A549 (cell line): ENCODE measurements around the gene PAPLN.

ENCODE experiments used
- CBX8 ChIP-seq: fragments of 200-600 bp; sonication (generic); IDR thresholded peaks from 2 replicates; pipeline ENCODE4 v1.6.1; 2016
- CTCF ChIP-seq: fragments of >200 bp; sonication (Bioruptor Twin); formaldehyde crosslinking; IDR thresholded peaks from 3 replicates; pipeline ENCODE4 v1.5.1; 2016
- EP300 ChIP-seq, 2 experiments: fragments of >200 bp; sonication (Bioruptor Twin); formaldehyde crosslinking; IDR thresholded peaks; 2 replicates in 1 of 2; 3 replicates in 1 of 2; pipeline ENCODE4 v1.6.1; 2016 to 2017
- ESRRA ChIP-seq: fragments of 150-350 bp; IDR thresholded peaks from 2 replicates; pipeline ENCODE4 v1.6.1; 2014; ENCODE audit warnings: mild to moderate bottlenecking, low read length, borderline replicate concordance
- KDM5A ChIP-seq: fragments of 200-600 bp; sonication (generic); IDR thresholded peaks from 2 replicates; pipeline ENCODE4 v1.6.1; 2016; ENCODE audit warnings: antibody characterized with exemption, mild to moderate bottlenecking
- MAFK ChIP-seq: fragments of 450-650 bp; IDR thresholded peaks from 2 replicates; pipeline ENCODE4 v1.6.1; 2014; ENCODE audit not compliant: partially characterized antibody
- NPAS2 ChIP-seq: fragments of 250-450 bp; sonication (Bioruptor Pico); IDR thresholded peaks from 2 replicates; pipeline ENCODE4 v1.8.0; 2022; ENCODE audit warnings: mild to moderate bottlenecking, moderate library complexity, borderline replicate concordance
- POLR2A ChIP-seq: IDR thresholded peaks from 2 replicates; pipeline ENCODE4 v1.6.1; 2012; ENCODE audit warnings: mild to moderate bottlenecking, low read length
- ZC3H11A ChIP-seq: fragments of 450-650 bp; IDR thresholded peaks from 2 replicates; pipeline ENCODE4 v1.6.1; 2014; ENCODE audit warnings: antibody characterized with exemption, mild to moderate bottlenecking
- TF ChIP-seq, protein P1 (sequence below): fragments of 450-650 bp; IDR thresholded peaks from 2 replicates; pipeline ENCODE4 v1.6.1; 2014; ENCODE audit warnings: antibody characterized with exemption
- TF ChIP-seq, protein P2 (sequence below): IDR thresholded peaks from 2 replicates; pipeline ENCODE4 v1.6.1; 2012

GRCh38 chr14:73313151-73313550, 75.8 kb downstream of the PAPLN start:
- TF ChIP-seq EP300 (IDR thresholded peaks at IDR 0.05) (no peak), CTCF (no peak), ZC3H11A (no peak), CBX8 (no peak), ESRRA (no peak), NPAS2 (CRISPR knock-in tag) (no peak), MAFK (no peak), KDM5A (no peak), POLR2A (no peak)
- TF ChIP-seq, protein P1, sequence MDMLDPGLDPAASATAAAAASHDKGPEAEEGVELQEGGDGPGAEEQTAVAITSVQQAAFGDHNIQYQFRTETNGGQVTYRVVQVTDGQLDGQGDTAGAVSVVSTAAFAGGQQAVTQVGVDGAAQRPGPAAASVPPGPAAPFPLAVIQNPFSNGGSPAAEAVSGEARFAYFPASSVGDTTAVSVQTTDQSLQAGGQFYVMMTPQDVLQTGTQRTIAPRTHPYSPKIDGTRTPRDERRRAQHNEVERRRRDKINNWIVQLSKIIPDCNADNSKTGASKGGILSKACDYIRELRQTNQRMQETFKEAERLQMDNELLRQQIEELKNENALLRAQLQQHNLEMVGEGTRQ = no peak
- TF ChIP-seq, protein P2, sequence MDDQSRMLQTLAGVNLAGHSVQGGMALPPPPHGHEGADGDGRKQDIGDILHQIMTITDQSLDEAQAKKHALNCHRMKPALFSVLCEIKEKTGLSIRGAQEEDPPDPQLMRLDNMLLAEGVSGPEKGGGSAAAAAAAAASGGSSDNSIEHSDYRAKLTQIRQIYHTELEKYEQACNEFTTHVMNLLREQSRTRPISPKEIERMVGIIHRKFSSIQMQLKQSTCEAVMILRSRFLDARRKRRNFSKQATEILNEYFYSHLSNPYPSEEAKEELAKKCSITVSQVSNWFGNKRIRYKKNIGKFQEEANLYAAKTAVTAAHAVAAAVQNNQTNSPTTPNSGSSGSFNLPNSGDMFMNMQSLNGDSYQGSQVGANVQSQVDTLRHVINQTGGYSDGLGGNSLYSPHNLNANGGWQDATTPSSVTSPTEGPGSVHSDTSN = no peak
